Measurements from ENCODE around the gene ATG5. TPM values are rescaled to one million over a fixed set of nuclear protein-coding genes. Genes with fewer than 3 reads are reported as not detected.

ATG5 gene
- total and polyA plus RNA-seq, 9 of the 15 experiments (the other 6 are each of a cell fraction or from before 2014, with no cell fraction given), result 29.0 to 80.0 (median 53.2) TPM

DNA sequence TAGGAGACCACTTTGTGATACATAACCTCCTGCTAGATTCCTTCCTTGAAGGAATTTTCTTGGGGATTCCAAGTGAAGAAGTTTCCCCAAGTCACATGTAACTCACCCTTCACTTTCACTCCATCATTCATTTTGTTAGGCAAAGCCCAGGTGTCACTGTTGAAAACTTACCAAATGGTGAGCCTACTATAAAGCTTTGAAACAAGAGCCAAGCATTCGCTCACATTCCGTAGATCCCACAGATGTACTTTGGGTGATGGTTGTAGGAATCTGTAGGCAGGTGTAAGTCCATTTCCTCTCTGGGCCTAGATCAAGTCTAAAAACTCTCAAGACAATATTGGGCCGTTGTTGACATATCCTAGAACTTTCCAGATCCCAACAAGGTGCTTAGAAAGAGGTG is 165.4 kb downstream of the ATG5 start:
- Histone ChIP-seq H3K9me1 (ENCODE audit: control insufficient read depth, insufficient read depth, low read length) (no peaks in the 10 kb centered on the region), H3K4me3 (no peak overlapping the region), H3K79me2 (ENCODE audit: control insufficient read depth, insufficient read depth, low read length) (no peaks in the 10 kb centered on the region), H3K9me3 (replicated peaks; ENCODE audit: control insufficient read depth, insufficient read depth, low read depth, low read length) (no peaks in the 10 kb centered on the region), H3K27ac (ENCODE audit: extremely low read depth, low read depth, low read length) (no peak overlapping the region), H3K4me1 (replicated peaks in 1 of 2; ENCODE audit: control insufficient read depth in 2 of 2, insufficient read depth in 2 of 2, low read length in 2 of 2) (peaks cover 0 to 4% of the 10 kb centered on the region in 2 experiments; a peak in 2 of 5 replicates), H4K20me1 (replicated peaks; ENCODE audit: control insufficient read depth, insufficient read depth, low read length) (no peaks in the 10 kb centered on the region), H3K27me3 (ENCODE audit: control insufficient read depth in 2 of 2, insufficient read depth in 2 of 2, low read length in 2 of 2) (no peaks in the 10 kb centered on the region), H2AFZ (ENCODE audit: low read depth, low read length) (no peak overlapping the region), H3K36me3 (ENCODE audit: control insufficient read depth, insufficient read depth, low read length) (no peaks in the 10 kb centered on the region), H3K4me2 (ENCODE audit: insufficient read depth, low read length) (no peak overlapping the region), H3K9ac (ENCODE audit: insufficient read depth in 1 of 2, low read depth in 2 of 2, low read length in 2 of 2) (no peak overlapping the region)
- no peak for DNase-seq (ENCODE audit: extremely low read depth in 1 of 4, low spot score in 3 of 4)
- 51% methylated on average over 3 of the region's 3 CpGs for WGBS (ENCODE audit: insufficient coverage, low coverage, missing lambda C conversion rate)
- in situ Hi-C loops (cut with MboI), result no loop called here
- CTCF ChIA-PET (ENCODE audit: low intra/inter-chr PET ratio), result no interaction called here
- intact Hi-C loops (cut with micrococcal nuclease), result no loop called here
- FAIRE-seq, result no peak
- POLR2A ChIA-PET, result interaction anchor here (0.6 to 1.2 kb wide), 4 partner anchors 9 to 26 kb away, joined by 3 read pairs; no protein-coding TSS in a partner anchor
- ATAC-seq, result no peak
- BruUV-seq (replicated peaks), result no TSS peak
- TF ChIP-seq SREBF1 (IDR thresholded peaks at IDR 0.05; ENCODE audit: borderline replicate concordance, low read depth, low read length), result no peak
- TF ChIP-seq MCM3 (IDR thresholded peaks at IDR 0.05), result no peak
- TF ChIP-seq, protein P1, sequence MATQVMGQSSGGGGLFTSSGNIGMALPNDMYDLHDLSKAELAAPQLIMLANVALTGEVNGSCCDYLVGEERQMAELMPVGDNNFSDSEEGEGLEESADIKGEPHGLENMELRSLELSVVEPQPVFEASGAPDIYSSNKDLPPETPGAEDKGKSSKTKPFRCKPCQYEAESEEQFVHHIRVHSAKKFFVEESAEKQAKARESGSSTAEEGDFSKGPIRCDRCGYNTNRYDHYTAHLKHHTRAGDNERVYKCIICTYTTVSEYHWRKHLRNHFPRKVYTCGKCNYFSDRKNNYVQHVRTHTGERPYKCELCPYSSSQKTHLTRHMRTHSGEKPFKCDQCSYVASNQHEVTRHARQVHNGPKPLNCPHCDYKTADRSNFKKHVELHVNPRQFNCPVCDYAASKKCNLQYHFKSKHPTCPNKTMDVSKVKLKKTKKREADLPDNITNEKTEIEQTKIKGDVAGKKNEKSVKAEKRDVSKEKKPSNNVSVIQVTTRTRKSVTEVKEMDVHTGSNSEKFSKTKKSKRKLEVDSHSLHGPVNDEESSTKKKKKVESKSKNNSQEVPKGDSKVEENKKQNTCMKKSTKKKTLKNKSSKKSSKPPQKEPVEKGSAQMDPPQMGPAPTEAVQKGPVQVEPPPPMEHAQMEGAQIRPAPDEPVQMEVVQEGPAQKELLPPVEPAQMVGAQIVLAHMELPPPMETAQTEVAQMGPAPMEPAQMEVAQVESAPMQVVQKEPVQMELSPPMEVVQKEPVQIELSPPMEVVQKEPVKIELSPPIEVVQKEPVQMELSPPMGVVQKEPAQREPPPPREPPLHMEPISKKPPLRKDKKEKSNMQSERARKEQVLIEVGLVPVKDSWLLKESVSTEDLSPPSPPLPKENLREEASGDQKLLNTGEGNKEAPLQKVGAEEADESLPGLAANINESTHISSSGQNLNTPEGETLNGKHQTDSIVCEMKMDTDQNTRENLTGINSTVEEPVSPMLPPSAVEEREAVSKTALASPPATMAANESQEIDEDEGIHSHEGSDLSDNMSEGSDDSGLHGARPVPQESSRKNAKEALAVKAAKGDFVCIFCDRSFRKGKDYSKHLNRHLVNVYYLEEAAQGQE (IDR thresholded peaks at IDR 0.05; ENCODE audit: borderline replicate concordance), result no peak
- TF ChIP-seq, protein P1 (CRISPR knock-in tag; IDR thresholded peaks at IDR 0.05; ENCODE audit: low read depth), result no peak
- no peak for TF ChIP-seq SNRNP70 (optimal IDR thresholded peaks at IDR 0.05; ENCODE audit: low read depth, low read length)
- TF ChIP-seq MED1 (CRISPR knock-in tag; IDR thresholded peaks at IDR 0.05; ENCODE audit: borderline replicate concordance), result no peak
- no peak for TF ChIP-seq POLR2A (conservative IDR thresholded peaks at IDR 0.05)
- TF ChIP-seq LARP7 (IDR thresholded peaks at IDR 0.05), result no peak
- TF ChIP-seq, protein P2, sequence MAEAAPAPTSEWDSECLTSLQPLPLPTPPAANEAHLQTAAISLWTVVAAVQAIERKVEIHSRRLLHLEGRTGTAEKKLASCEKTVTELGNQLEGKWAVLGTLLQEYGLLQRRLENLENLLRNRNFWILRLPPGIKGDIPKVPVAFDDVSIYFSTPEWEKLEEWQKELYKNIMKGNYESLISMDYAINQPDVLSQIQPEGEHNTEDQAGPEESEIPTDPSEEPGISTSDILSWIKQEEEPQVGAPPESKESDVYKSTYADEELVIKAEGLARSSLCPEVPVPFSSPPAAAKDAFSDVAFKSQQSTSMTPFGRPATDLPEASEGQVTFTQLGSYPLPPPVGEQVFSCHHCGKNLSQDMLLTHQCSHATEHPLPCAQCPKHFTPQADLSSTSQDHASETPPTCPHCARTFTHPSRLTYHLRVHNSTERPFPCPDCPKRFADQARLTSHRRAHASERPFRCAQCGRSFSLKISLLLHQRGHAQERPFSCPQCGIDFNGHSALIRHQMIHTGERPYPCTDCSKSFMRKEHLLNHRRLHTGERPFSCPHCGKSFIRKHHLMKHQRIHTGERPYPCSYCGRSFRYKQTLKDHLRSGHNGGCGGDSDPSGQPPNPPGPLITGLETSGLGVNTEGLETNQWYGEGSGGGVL (CRISPR knock-in tag; IDR thresholded peaks at IDR 0.05), result no peak
- no peak for TF ChIP-seq MAZ (CRISPR knock-in tag; conservative IDR thresholded peaks at IDR 0.05 in 1 of 2, IDR thresholded peaks at IDR 0.05 in 1 of 2)
- no peak for TF ChIP-seq ZNF165 (CRISPR knock-in tag; IDR thresholded peaks at IDR 0.05; ENCODE audit: borderline replicate concordance)
- TF ChIP-seq, protein P3, sequence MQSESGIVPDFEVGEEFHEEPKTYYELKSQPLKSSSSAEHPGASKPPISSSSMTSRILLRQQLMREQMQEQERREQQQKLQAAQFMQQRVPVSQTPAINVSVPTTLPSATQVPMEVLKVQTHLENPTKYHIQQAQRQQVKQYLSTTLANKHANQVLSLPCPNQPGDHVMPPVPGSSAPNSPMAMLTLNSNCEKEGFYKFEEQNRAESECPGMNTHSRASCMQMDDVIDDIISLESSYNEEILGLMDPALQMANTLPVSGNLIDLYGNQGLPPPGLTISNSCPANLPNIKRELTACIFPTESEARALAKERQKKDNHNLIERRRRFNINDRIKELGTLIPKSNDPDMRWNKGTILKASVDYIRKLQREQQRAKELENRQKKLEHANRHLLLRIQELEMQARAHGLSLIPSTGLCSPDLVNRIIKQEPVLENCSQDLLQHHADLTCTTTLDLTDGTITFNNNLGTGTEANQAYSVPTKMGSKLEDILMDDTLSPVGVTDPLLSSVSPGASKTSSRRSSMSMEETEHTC (IDR thresholded peaks at IDR 0.05), result no peak
- no peak for TF ChIP-seq ZNF217 (CRISPR knock-in tag; IDR thresholded peaks at IDR 0.05)

Data from K562 (cell line).